GM12878 (cell line): ENCODE results near the gene KIRREL1. TPM values are rescaled to one million over a fixed set of nuclear protein-coding genes. Genes with fewer than 3 reads are reported as not detected.

Experiments used
- ATAC-seq: fragments of 200-7000 bp; cut with Tn5 transposase; 3 replicates; pipeline ENCODE4 v1.9.1; 2020; ENCODE audit warnings: mild to moderate bottlenecking, moderate library complexity
- BruUV-seq: library from RNA; stranded (reverse); fragments of 400-500 nt; replicated peaks from 2 replicates; lab custom pipeline; 2021; lab: Mats Ljungman, UMichigan
- CTCF ChIA-PET: fragments of 300-600 bp; sonication (Branson Sonifier 250); formaldehyde crosslinking; extraction: SDS; loops from one replicate; lab custom pipeline; 2021; ENCODE audit warnings: inconsistent platforms; lab: Yijun Ruan, JAX
- POLR2A ChIA-PET: fragments of 350-600 bp; formaldehyde crosslinking; extraction: SDS; loops from one replicate; lab custom pipeline; 2021; ENCODE audit warnings: inconsistent platforms; lab: Charles Lee
- RAD21 ChIA-PET: fragments of 300-600 bp; sonication (Branson Sonifier 250); formaldehyde crosslinking; loops from one replicate; lab custom pipeline; 2023; ENCODE audit warnings: antibody characterized with exemption; ENCODE audit not compliant: unreplicated experiment; lab: Charles Lee
- SMC1A ChIA-PET: fragments of 300-600 bp; sonication (Branson Sonifier 250); formaldehyde crosslinking; loops from one replicate; lab custom pipeline; 2023; ENCODE audit not compliant: unreplicated experiment, uncharacterized antibody; lab: Charles Lee
- DNase-seq: peaks from one replicate; pipeline ENCODE4 v3.0.0-alpha.2; 2011; ENCODE audit warnings: low read depth, low spot score
- FAIRE-seq: peaks from 3 replicates; lab custom pipeline; 2011; peaks lifted over from hg19 to GRCh38; lab: Jason Lieb, UNC
- H2AFZ ChIP-seq: 2 replicates; pipeline ENCODE4 v1.6.0; 2011; ENCODE audit warnings: low read depth, low read length, control low read depth; ENCODE audit not compliant: control insufficient read depth
- H3K27ac ChIP-seq: 2 replicates; pipeline ENCODE4 v1.5.1; 2011; ENCODE audit warnings: control low read depth; ENCODE audit not compliant: control insufficient read depth, insufficient read depth
- H3K27me3 ChIP-seq, 2 experiments: replicated peaks in 1 of 2; 2 replicates each; pipeline versions ENCODE4 v1.6.0 to v1.6.1; 2011; ENCODE audit warnings: low read length in 1 of 2; ENCODE audit not compliant: control insufficient read depth in 2 of 2, insufficient read depth in 2 of 2
- H3K36me3 ChIP-seq, 2 experiments: 2 replicates each; pipeline ENCODE4 v1.5.1; 2011; ENCODE audit warnings: low read length in 1 of 2; ENCODE audit not compliant: control insufficient read depth in 2 of 2, insufficient read depth in 2 of 2
- H3K4me1 ChIP-seq: 2 replicates; pipeline ENCODE4 v1.6.1; 2011; ENCODE audit warnings: mild to moderate bottlenecking, low read length, moderate library complexity, mixed read lengths; ENCODE audit not compliant: control insufficient read depth, insufficient read depth
- H3K4me2 ChIP-seq: 2 replicates; pipeline ENCODE4 v1.6.0; 2011; ENCODE audit warnings: control low read depth; ENCODE audit not compliant: control insufficient read depth, insufficient read depth
- H3K4me3 ChIP-seq: fragments of 200-600 bp; sonication (generic); 2 replicates; pipeline ENCODE4 v1.5.1; 2016
- H3K79me2 ChIP-seq: 2 replicates; pipeline ENCODE4 v1.6.0; 2011; ENCODE audit warnings: low read length; ENCODE audit not compliant: control insufficient read depth, insufficient read depth
- H3K9ac ChIP-seq: 2 replicates; pipeline ENCODE4 v1.8.0; 2011; ENCODE audit warnings: low read length, control low read depth, mixed read lengths; ENCODE audit not compliant: control insufficient read depth, insufficient read depth
- H3K9me3 ChIP-seq: replicated peaks from 3 replicates; pipeline ENCODE4 v1.5.1; 2011; ENCODE audit warnings: mild to moderate bottlenecking, low read length; ENCODE audit not compliant: control insufficient read depth, insufficient read depth
- H4K20me1 ChIP-seq: 2 replicates; pipeline ENCODE4 v1.6.0; 2011; ENCODE audit not compliant: control insufficient read depth, insufficient read depth
- CHD4 ChIP-seq: fragments of 200-600 bp; sonication (generic); IDR thresholded peaks from 2 replicates; pipeline ENCODE4 v1.6.1; 2016; ENCODE audit warnings: mild to moderate bottlenecking
- EZH2 ChIP-seq: IDR thresholded peaks from 2 replicates; pipeline ENCODE4 v1.6.1; 2012; ENCODE audit warnings: low read depth, mild to moderate bottlenecking, control low read depth, inconsistent platforms, low read length, borderline replicate concordance; ENCODE audit not compliant: control insufficient read depth
- HDAC6 ChIP-seq: fragments of 200-600 bp; sonication (generic); IDR thresholded peaks from one replicate; pipeline ENCODE4 v1.8.0; 2017; ENCODE audit warnings: antibody characterized with exemption; ENCODE audit not compliant: unreplicated experiment
- IKZF2 ChIP-seq, 2 experiments: fragments of 450-650 bp; IDR thresholded peaks; 2 replicates each; pipeline ENCODE4 v1.6.1; 2017; ENCODE audit warnings: mild to moderate bottlenecking in 2 of 2, moderate library complexity in 2 of 2
- MYC ChIP-seq: IDR thresholded peaks from 2 replicates; pipeline ENCODE4 v1.6.1; 2011; ENCODE audit warnings: mild to moderate bottlenecking, low read length, moderate library complexity, inconsistent platforms; ENCODE audit not compliant: insufficient read depth, insufficient replicate concordance, insufficient read length, severe bottlenecking
- RAD51 ChIP-seq: fragments of 450-650 bp; IDR thresholded peaks from 2 replicates; pipeline ENCODE4 v1.6.1; 2016; ENCODE audit warnings: moderate library complexity, mild to moderate bottlenecking, inconsistent platforms
- ZBED1 ChIP-seq: IDR thresholded peaks from 2 replicates; pipeline ENCODE4 v1.6.1; 2016; ENCODE audit warnings: borderline replicate concordance
- ZZZ3 ChIP-seq: IDR thresholded peaks from 2 replicates; pipeline ENCODE4 v1.6.1; 2011; ENCODE audit warnings: low read depth; ENCODE audit not compliant: control insufficient read depth, insufficient read length
- WGBS: methylation state at CpG from one replicate; pipeline ENCODE4 v1.1.6; 2016; ENCODE audit warnings: low lambda C conversion rate; ENCODE audit not compliant: insufficient replicate concordance, insufficient coverage; ENCODE audit errors: missing lambda C conversion rate; 5-methylcytosine and 5-hydroxymethylcytosine counted together
- in situ Hi-C: fragments of 300-500 bp; cut with MboI; formaldehyde crosslinking; loops from 9 replicates; pipeline ENCODE4 v1.14.3; 2018; ENCODE audit warnings: mixed read lengths
- intact Hi-C: fragments of 100-400 bp; cut with micrococcal nuclease; formaldehyde crosslinking; loops from one replicate; pipeline ENCODE4 v1.14.2; 2022; ENCODE audit not compliant: unreplicated experiment
- polyA plus RNA-seq, 11 experiments: library from polyadenylated mRNA; depleted of rRNA in 4 of 11; unstranded in 6 of 11; stranded (reverse) in 5 of 11; fragments of >200 nt; fragmentation: Nextera tagmentation in 4 of 11; fragmentation: Illumina TruSeq in 1 of 11; extraction: Ambion mirVana in 4 of 11; extraction: Trizol in 1 of 11; gene quantifications; 1 replicate in 1 of 11; 2 replicates in 10 of 11; pipeline versions ENCODE4 v1.2.1 to v1.2.3, GENCODE V29; 2011 to 2016; ENCODE audit warnings: inconsistent platforms in 2 of 11, missing spikeins in 2 of 11, low read depth in 1 of 11
- total RNA-seq, 4 experiments: library from RNA; depleted of rRNA in 3 of 4; stranded (reverse); fragments of >200 nt in 3 of 4; fragmentation: Illumina TruSeq in 1 of 4; extraction: Trizol in 1 of 4; gene quantifications; 2 replicates each; pipeline versions ENCODE4 v1.2.1 to v1.2.3, GENCODE V29; 2013 to 2021
- TF ChIP-seq, protein P1 (sequence below): fragments of 150-350 bp; IDR thresholded peaks from 2 replicates; pipeline ENCODE4 v1.6.1; 2016; ENCODE audit warnings: low read depth, low read length

The KIRREL1 gene
- total and polyA plus RNA-seq, 10 of the 15 experiments (the other 5 are each of a cell fraction or from before 2014, with no cell fraction given), result 0.15 TPM; not detected in 9

DNA sequence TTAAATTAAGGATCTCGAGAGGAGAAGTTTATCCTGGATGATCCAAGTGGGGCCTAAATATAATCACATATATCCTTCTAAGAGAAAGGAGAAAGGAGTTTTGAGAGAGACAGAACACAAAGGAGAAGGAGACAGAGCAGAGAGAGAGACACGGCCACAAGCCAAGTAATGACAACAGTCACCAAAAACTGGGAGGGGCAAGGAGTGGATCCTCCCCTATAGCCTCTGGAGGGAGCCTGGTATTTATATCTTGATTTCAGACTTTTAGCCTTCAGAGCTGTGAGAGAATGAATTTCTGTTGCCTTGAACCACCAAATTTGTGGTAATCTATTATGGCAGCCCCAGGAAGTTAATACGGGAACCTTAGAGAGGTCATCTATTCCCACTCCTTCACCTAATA is 137.8 kb downstream of the KIRREL1 start:
- Histone ChIP-seq H3K9ac (no peak overlapping the region), H3K4me3 (no peak overlapping the region), H3K36me3 (no peaks in the 10 kb centered on the region), H3K4me2 (no peak overlapping the region), H2AFZ (no peak overlapping the region), H3K9me3 (no peaks in the 10 kb centered on the region), H4K20me1 (peaks cover 3% of the 10 kb centered on the region; the same call in 1 of the 2 replicates), H3K27ac (no peak overlapping the region), H3K79me2 (no peaks in the 10 kb centered on the region), H3K27me3 (no peaks in the 10 kb centered on the region; a peak in 2 of 4 replicates), H3K4me1 (peaks cover 4% of the 10 kb centered on the region)
- FAIRE-seq (no peak), DNase-seq (no peak), ATAC-seq (no peak)
- in situ Hi-C loops, result no loop called here
- WGBS, result 20% methylated on average over 3 of the region's 3 CpGs
- SMC1A ChIA-PET, result no interaction called here
- POLR2A ChIA-PET, result no interaction called here
- intact Hi-C loops, result no loop called here
- RAD21 ChIA-PET, result interaction anchor here (1.3 kb wide), 1 partner anchor 199 kb away, joined by 3 read pairs; no protein-coding TSS in a partner anchor
- TF ChIP-seq IKZF2 (IDR thresholded peaks at IDR 0.05) (no peak), CHD4 (no peak), HDAC6 (no peak), ZBED1 (no peak), RAD51 (no peak), ZZZ3 (no peak), MYC (no peak), EZH2 (no peak)
- TF ChIP-seq, protein P1, sequence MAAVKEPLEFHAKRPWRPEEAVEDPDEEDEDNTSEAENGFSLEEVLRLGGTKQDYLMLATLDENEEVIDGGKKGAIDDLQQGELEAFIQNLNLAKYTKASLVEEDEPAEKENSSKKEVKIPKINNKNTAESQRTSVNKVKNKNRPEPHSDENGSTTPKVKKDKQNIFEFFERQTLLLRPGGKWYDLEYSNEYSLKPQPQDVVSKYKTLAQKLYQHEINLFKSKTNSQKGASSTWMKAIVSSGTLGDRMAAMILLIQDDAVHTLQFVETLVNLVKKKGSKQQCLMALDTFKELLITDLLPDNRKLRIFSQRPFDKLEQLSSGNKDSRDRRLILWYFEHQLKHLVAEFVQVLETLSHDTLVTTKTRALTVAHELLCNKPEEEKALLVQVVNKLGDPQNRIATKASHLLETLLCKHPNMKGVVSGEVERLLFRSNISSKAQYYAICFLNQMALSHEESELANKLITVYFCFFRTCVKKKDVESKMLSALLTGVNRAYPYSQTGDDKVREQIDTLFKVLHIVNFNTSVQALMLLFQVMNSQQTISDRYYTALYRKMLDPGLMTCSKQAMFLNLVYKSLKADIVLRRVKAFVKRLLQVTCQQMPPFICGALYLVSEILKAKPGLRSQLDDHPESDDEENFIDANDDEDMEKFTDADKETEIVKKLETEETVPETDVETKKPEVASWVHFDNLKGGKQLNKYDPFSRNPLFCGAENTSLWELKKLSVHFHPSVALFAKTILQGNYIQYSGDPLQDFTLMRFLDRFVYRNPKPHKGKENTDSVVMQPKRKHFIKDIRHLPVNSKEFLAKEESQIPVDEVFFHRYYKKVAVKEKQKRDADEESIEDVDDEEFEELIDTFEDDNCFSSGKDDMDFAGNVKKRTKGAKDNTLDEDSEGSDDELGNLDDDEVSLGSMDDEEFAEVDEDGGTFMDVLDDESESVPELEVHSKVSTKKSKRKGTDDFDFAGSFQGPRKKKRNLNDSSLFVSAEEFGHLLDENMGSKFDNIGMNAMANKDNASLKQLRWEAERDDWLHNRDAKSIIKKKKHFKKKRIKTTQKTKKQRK, result no peak
- CTCF ChIA-PET, result interaction anchor here (1.3 kb wide), 1 partner anchor 73 kb away, joined by 4 read pairs; no protein-coding TSS in a partner anchor
- BruUV-seq, result no TSS peak
